PC-9 (cell line): ENCODE data around the gene PKIB. TPM values are rescaled to one million over a fixed set of nuclear protein-coding genes. Genes with fewer than 3 reads are reported as not detected.
A peak's percentile ranks its signal among the peaks of the same experiment; 100 is the strongest.

Source experiments
- BruUV-seq: library from RNA; stranded (reverse); fragments of 400-500 nt; replicated peaks from 2 replicates; lab custom pipeline; 2021; lab: Mats Ljungman, UMichigan
- CTCF ChIA-PET: fragments of 300-600 bp; sonication (Branson Sonifier 250); formaldehyde crosslinking; loops from one replicate; lab custom pipeline; 2022; ENCODE audit warnings: antibody characterized with exemption; lab: Charles Lee
- POLR2A ChIA-PET: fragments of 300-600 bp; sonication (Branson Sonifier 250); formaldehyde crosslinking; loops from one replicate; lab custom pipeline; 2022; ENCODE audit warnings: antibody characterized with exemption; ENCODE audit not compliant: unreplicated experiment; lab: Charles Lee
- DNase-seq, 2 experiments: peaks; one replicate each; pipeline versions ENCODE4 v3.0.0 to v3.0.0-alpha.2; 2015 to 2022; ENCODE audit warnings: mixed read lengths in 1 of 2
- H2AFZ ChIP-seq: fragments of 200-600 bp; sonication (generic); 2 replicates; pipeline ENCODE4 v1.8.1; 2017; ENCODE audit warnings: antibody characterized with exemption
- H3F3A ChIP-seq: fragments of 200-600 bp; sonication (generic); 2 replicates; pipeline ENCODE4 v1.8.1; 2017; ENCODE audit warnings: antibody characterized with exemption, mild to moderate bottlenecking, low read depth; ENCODE audit not compliant: insufficient read depth
- H3K27ac ChIP-seq: fragments of 200-600 bp; sonication (generic); 2 replicates; pipeline ENCODE4 v1.6.1; 2016; ENCODE audit warnings: mixed run types
- H3K27me3 ChIP-seq: fragments of 200-600 bp; sonication (generic); 2 replicates; pipeline ENCODE4 v1.6.1; 2016; ENCODE audit warnings: low read depth, mixed run types; ENCODE audit not compliant: insufficient read depth
- H3K36me3 ChIP-seq: fragments of 200-600 bp; sonication (generic); 2 replicates; pipeline ENCODE4 v1.6.1; 2016; ENCODE audit warnings: low read depth, mixed run types
- H3K4me1 ChIP-seq: fragments of 200-600 bp; sonication (generic); replicated peaks from 2 replicates; pipeline ENCODE4 v1.6.1; 2016; ENCODE audit warnings: mixed run types; ENCODE audit not compliant: insufficient read depth
- H3K4me2 ChIP-seq: fragments of 200-600 bp; sonication (generic); 2 replicates; pipeline ENCODE4 v1.6.1; 2017; ENCODE audit warnings: mixed run types
- H3K4me3 ChIP-seq: fragments of 200-600 bp; sonication (generic); 2 replicates; pipeline ENCODE4 v1.6.1; 2016; ENCODE audit warnings: mixed run types
- H3K79me2 ChIP-seq: fragments of 200-600 bp; sonication (generic); 2 replicates; pipeline ENCODE4 v1.6.1; 2017; ENCODE audit warnings: low read depth, mixed run types
- H3K9me2 ChIP-seq: fragments of 200-600 bp; sonication (generic); 2 replicates; pipeline ENCODE4 v1.8.1; 2017; ENCODE audit warnings: mild to moderate bottlenecking; ENCODE audit not compliant: insufficient read depth
- H3K9me3 ChIP-seq: fragments of 200-600 bp; sonication (generic); 2 replicates; pipeline ENCODE4 v1.8.1; 2016; ENCODE audit warnings: low read depth; ENCODE audit not compliant: insufficient read depth
- H4K20me1 ChIP-seq: fragments of 200-600 bp; sonication (generic); 2 replicates; pipeline ENCODE4 v1.8.1; 2017; ENCODE audit not compliant: insufficient read depth
- EZH2 ChIP-seq: fragments of 200-600 bp; sonication (generic); IDR thresholded peaks from 2 replicates; pipeline ENCODE4 v1.8.0; 2017; ENCODE audit warnings: antibody characterized with exemption, low read depth
- intact Hi-C: fragments of 100-400 bp; cut with micrococcal nuclease; formaldehyde crosslinking; loops from one replicate; pipeline ENCODE4 v1.10.0; 2022; ENCODE audit not compliant: unreplicated experiment
- total RNA-seq: library from RNA; stranded (reverse); gene quantifications from 2 replicates; pipeline ENCODE4 v1.2.3, GENCODE V29; 2021
- TF ChIP-seq, protein P1 (sequence below): fragments of 200-600 bp; sonication (generic); conservative IDR thresholded peaks from 2 replicates; pipeline ENCODE4 v1.6.1; 2017; ENCODE audit warnings: mixed run types, antibody characterized with exemption, mild to moderate bottlenecking, moderate library complexity

PKIB gene
- total RNA-seq, 1 experiment from 2014 or later = 7.0 TPM

DNA sequence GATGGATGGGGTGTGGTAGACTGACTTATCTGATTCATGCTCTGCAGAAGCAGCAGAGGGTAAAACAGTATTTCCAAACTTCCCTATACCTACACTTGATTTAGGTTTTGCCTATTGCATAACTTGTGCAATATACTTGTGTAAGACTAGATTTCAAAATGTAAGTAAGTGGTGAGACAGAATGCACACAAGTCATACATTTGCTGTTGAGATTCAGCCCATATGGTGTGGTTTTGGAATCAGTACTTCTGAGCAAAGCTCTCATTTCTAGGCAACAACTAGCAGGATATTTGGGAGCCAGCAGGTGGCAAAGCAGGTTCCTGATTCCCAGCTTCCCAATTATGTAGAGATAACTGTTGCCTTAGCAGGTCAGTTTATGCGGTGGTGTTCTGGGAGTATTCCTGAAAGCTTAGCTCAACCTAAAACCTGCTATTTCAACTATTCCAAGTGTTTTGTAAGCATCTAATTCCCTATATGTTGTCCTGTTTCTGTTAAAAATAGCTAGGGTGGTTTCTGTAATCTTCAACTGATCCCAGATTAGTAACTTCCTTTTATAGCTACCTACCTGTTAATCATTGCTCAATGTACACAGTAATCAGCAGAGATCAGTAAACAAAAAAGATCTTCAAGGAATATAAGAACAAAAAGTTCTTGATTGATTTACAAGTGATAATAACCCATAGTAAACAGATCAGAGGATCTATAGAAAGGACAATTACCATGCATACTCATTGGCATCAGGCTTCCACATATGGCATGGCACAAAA is 160.8 kb downstream of the PKIB start:
- Histone ChIP-seq H3K9me2 (peaks cover 3% of the 10 kb centered on the region; the same call in 1 of the 2 replicates), H3K4me2 (peak overlapping the region; percentile 15; the same call in 1 of the 2 replicates), H3K36me3 (no peaks in the 10 kb centered on the region), H4K20me1 (no peaks in the 10 kb centered on the region), H3K4me1 (peaks cover 26% of the 10 kb centered on the region), H3K27ac (no peak overlapping the region), H3K9me3 (no peaks in the 10 kb centered on the region), H3K4me3 (no peak overlapping the region), H3K79me2 (no peaks in the 10 kb centered on the region), H3K27me3 (no peaks in the 10 kb centered on the region), H2AFZ (no peak overlapping the region), H3F3A (peaks cover 10% of the 10 kb centered on the region; the same call in 1 of the 2 replicates)
- BruUV-seq = no TSS peak
- peak in 1 of 2 experiments; percentile 49 for DNase-seq
- ChIA-PET POLR2A (no interaction called here), CTCF (no interaction called here)
- no peak for TF ChIP-seq EZH2
- TF ChIP-seq, protein P1, sequence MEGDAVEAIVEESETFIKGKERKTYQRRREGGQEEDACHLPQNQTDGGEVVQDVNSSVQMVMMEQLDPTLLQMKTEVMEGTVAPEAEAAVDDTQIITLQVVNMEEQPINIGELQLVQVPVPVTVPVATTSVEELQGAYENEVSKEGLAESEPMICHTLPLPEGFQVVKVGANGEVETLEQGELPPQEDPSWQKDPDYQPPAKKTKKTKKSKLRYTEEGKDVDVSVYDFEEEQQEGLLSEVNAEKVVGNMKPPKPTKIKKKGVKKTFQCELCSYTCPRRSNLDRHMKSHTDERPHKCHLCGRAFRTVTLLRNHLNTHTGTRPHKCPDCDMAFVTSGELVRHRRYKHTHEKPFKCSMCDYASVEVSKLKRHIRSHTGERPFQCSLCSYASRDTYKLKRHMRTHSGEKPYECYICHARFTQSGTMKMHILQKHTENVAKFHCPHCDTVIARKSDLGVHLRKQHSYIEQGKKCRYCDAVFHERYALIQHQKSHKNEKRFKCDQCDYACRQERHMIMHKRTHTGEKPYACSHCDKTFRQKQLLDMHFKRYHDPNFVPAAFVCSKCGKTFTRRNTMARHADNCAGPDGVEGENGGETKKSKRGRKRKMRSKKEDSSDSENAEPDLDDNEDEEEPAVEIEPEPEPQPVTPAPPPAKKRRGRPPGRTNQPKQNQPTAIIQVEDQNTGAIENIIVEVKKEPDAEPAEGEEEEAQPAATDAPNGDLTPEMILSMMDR = 0 out of 2 replicates have a peak, but pooled peaks have one; percentile 19
- intact Hi-C loops = no loop called here

DNA sequence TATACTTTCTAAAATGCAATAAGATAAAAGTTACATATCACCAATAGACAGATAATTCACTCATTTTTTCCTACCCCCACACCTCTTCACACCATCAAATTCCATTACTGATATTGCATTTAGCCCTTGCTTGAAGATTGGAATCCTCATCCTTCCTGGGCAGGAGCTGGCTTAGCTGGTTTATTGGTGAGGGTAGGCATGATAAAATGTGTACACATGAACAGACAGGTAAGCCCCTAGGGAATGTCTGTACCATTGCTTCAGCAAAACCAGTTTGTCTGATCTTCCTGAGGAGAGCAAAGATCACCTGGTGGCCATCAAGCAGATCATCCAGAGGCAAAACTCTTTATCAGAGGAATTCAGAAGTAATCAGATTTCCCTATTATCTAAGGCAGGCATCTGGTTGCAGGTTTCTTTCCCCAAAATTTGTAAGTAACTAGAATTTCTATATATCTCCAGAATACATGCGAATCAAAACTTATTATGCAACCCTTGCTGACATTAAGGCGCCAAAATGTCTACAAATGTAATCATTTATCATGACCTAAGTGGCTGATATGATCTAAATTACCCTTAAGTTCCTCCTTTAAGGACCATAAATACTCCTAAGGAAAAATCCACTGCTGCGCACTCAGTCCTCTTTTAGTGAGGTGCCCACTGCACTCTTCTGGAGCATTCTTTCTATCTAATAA is 162.7 kb downstream of the PKIB start:
- Histone ChIP-seq H3K4me3 (no peak overlapping the region), H3K9me2 (peaks cover 3% of the 10 kb centered on the region; the same call in 1 of the 2 replicates), H3K27me3 (no peaks in the 10 kb centered on the region), H3K4me1 (peaks cover 26% of the 10 kb centered on the region), H3K27ac (no peak overlapping the region), H3K9me3 (no peaks in the 10 kb centered on the region), H3K36me3 (no peaks in the 10 kb centered on the region), H3K79me2 (no peaks in the 10 kb centered on the region), H3F3A (peaks cover 10% of the 10 kb centered on the region; the same call in 1 of the 2 replicates), H4K20me1 (no peaks in the 10 kb centered on the region), H2AFZ (no peak overlapping the region), H3K4me2 (0 out of 2 replicates have a peak overlapping the region, but pooled peaks have one; percentile 6)
- ChIA-PET CTCF (no interaction called here), POLR2A (no interaction called here)
- intact Hi-C loops = no loop called here
- no peak for TF ChIP-seq EZH2
- TF ChIP-seq, protein P1 = 0 out of 2 replicates have a peak, but pooled peaks have one; percentile 17
- no TSS peak for BruUV-seq
- peak in 1 of 2 experiments; percentile 65 for DNase-seq

Other genes with a start within 250 kb of the PKIB start
- gene HSF2, start 210.8 kb upstream of the PKIB start, total RNA-seq = 12.4 and 15.5 TPM in 2 replicates
- 48.1 and 57.6 TPM in 2 replicates for gene SERINC1, start 138.6 kb upstream of the PKIB start, total RNA-seq
- not detected in 2 replicates for gene FABP7, start 169.3 kb downstream of the PKIB start, total RNA-seq
- gene SMPDL3A, start 178.9 kb downstream of the PKIB start, total RNA-seq = 2.4 TPM in 2 replicates